HG02642 (cell line): ENCODE data around the gene ATRNL1.
"Not testable (repeated sequence)": the region's sequence is repeated elsewhere in the genome, so short reads cannot be mapped to it uniquely, and the experiment has no call there.

Experiments used
- ATAC-seq: cut with Tn5 transposase; IDR thresholded peaks from one replicate; pipeline ENCODE4 v1.9.1; 2021; ENCODE audit warnings: mild to moderate bottlenecking; ENCODE audit not compliant: unreplicated experiment, poor library complexity

ATRNL1 gene

DNA sequence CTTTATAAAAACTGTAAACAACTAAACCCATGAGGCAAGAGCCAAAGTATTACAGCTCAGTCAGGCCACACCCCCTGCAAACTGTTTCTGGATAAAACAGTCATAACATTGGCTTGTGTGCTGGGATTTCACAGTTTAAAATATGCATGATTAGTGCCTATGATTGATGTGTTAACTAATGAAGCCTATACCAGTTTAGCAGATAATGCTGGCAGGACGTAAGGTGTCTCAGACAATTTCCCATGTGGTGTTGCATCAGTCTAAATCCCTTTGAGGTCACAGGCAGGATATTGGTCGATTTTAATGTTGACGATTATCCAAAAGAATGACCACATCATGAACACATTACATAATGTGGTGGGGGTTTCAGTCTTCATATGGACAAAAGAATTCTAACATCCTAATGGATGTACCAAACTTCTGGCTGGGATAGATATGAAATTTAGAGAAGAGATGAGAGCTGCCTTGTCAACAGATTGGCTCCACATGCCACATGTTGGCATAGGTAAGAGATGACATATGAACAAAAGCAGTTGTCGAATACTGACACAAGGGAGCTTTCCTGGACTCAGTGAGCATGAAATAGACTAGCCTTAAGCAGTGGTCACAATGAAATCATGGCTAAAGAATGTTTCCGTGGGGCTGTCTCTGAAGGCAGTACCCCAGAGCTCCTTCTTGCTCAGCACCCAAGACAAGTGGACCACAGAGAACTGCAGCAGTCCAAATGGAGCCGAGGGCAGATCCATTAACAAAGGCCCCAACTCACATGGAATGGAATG, 734.3 kb downstream of the ATRNL1 start:
- no peak for ATAC-seq

DNA sequence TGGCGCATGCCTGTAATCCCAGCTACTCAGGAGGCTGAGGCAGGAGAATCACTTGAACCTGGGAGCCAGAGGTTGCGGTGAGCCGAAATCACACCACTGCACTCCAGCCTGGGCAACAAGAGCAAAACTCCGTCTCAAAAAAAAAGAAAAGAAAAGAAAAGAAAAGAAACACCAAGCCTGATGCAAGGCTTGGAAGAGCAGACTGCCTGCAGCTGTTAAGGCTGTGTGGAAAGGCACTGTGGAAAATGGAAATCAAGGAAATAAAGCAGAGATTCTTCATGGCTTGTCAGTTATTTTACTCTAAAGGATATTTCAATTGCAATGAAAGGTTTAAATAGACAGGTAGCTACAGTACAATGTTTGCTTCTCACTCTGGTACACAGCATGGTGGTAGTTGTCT, 735.0 kb downstream of the ATRNL1 start:
- ATAC-seq = not testable (repeated sequence)

DNA sequence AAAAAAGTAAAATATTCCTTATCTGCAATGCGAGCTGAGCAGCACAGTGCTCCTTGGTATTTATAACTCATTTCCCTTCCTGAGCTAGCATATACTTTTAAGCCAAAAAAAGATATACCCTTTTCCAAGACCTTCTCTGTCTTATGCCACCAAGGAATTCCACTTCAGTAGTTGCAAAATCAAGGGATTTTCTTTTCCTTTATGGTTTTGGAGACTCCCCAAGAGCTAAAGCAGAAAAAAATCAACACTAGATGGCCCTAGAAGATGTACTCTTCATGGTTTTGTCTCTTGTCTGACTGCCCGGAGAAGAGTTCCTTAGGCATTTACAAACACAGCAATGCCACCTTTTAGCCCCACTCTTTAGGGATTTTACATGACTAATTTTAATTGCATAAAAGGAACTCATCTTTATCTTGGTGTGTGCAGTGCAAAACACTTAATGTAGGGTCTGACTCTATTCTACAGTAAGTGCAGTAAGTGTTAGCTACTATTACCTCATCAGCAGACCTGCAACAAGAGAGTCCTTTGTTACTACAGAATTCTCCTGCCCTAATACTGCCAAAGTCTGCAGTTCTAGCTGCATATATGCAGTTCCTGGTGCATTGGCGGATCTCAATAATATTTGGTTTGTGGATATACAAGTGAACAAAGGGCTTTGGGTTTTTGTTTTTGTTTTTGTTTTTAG, 736.5 kb downstream of the ATRNL1 start:
- ATAC-seq = no peak

DNA sequence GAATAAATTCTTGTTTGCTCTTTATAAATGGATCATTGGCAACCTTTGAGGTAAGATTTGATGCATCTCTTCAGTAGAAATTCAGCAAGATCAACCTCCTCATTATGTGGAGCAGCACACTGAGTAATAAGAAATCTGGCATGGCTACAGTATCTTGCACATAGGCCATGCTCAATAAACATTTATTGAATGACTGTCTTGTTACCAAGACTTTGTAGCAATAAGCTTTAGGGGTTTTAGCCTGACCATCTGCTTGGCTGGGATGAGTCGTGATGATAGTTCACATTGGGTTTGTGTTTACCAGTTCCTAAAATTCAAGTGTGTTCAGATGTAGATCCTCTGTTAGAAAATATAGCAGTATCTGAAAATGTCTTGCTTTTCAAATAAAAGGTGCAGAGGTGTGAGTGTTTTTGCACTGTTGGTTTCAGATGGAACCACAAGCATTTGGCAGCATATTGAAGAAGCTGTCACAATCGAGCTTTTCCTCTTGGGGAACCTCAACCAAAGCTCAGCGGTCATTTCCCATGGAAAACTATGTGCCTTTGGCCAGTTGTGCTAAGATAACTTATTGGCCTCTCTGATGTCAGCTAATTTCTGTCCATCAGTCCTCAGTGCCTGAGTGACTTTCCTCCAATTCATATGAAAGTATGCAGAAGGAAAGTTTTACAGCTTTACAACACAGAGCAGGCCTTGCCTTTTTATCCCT, 737.3 kb downstream of the ATRNL1 start:
- ATAC-seq = no peak

DNA sequence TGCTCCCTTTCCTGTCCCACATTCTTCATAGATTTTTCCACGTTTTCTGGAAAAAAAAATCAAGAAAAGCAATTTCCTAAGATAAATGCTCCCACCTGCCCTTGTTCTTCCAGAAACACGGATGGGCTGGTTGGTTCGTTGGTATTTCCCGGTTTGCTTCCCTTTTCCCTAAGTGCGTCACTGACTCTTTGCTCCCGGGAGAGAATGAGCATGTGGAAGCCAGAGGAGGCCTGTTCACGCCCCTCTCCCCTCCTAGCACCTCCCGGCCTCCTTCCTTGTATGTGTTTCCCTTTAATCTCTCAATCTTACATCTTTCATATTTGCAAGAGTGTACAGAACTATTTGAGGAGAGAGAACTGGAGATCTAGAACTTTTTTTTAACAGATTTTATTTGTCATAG, 737.9 kb downstream of the ATRNL1 start:
- ATAC-seq = no peak

DNA sequence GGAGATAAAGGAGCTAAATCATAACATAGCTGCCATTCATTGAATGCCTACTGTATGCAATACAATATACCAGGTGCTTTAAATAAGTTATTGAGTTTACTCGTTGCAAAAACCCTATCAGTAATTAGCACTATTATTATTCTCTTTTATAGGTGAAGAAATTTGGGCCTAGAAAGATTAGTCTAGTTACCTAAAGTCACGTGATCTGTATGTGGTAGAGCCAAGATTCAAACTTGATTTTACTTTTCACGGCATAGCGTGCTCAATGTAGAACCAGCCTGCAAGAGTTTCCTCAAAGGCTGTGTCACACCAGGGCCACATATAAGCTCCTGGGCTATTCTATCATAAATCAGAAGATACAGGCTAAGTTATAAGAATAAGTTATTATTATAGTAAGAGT, 740.0 kb downstream of the ATRNL1 start:
- ATAC-seq = no peak

DNA sequence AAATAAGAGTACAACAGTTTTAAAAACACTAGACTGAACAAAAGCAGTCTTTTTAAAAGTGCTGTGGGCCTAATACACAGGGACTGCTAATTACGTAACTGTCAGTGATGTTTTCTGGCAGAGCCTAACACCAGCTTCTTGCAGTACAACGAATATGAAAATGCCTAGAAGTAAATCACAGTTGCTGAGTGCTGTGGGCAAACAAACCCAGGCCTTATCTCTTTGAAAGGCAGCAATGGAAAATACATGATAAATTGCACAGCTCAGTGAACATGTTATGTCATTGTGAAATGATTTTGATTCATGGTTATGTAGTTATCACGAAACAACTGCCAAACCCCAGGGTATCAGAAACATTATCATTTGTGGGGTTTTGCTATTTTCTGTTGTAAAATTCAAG, 751.4 kb downstream of the ATRNL1 start:
- ATAC-seq = no peak

DNA sequence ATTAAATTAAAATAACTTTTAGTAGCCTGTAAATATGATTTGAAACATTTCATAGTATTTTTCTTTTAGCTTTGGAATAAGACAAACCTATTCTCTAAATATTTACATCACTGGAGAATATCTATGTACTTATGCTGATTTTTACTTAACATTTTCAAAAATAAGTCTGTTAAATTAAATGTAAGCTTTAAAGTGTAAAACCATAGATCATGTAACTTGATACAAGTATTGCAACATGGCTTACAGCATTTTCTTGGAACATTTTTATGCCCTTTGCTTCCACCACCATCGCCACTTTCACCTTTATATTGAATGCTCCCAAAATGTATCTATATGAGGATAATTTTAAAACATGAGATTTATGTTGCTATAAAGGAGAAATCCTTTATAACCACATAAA, 752.8 kb downstream of the ATRNL1 start:
- ATAC-seq = no peak

DNA sequence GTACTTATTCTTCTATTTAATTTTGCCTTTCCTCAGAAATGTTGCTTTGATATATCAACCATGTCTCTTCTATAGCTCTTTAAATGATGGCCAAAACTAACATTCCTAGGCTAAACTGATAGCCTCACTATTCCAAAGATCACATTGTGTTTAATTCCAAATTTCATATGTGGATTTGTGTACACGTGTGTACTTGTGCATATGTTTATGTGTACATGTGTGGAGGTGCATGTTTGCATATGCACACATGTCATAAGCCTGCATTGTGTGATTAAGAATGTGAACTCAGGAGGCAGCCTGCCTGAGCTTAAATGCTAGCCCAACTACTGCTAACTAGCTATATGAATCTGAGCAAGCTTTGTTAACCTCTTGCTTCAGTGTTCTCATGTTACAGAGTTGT, 753.4 kb downstream of the ATRNL1 start:
- no peak for ATAC-seq

DNA sequence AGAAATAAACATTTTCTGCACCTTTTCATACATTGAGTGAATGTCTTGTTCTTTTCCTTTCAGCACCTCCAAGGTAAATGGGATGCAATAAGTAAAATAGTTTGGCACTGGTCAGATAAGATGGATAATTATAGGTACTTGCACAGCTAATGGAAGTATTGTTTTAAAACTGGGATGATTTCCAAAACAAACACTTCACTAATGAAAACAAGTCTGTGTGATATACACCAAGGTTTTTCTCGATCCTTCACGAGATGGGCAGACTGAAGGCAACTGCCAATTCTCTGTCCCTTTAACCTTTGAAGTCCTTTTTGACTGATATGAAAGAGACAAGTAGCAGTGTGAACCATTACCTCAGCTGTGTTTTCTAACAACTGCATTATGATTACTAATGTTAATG, 756.0 kb downstream of the ATRNL1 start:
- ATAC-seq = no peak

DNA sequence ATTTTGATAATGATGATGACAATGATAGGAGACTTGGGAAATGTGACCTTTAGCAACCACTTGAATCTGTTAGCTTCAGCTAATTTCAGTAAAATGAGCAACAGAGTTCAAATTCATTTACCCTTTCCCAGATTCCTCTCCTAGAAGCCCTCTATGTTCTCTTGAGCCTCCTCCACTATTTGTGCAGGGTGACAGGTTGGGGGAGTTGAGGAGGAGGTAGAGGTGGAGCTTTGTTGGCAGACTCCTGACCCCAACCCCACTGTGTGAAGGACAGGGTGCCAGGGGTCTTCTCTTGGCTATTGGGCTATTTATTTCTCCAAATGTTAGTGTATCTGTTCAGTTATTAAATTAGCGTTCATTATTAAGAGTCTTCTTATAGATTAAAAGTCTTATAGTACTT, 757.5 kb downstream of the ATRNL1 start:
- ATAC-seq = no peak

DNA sequence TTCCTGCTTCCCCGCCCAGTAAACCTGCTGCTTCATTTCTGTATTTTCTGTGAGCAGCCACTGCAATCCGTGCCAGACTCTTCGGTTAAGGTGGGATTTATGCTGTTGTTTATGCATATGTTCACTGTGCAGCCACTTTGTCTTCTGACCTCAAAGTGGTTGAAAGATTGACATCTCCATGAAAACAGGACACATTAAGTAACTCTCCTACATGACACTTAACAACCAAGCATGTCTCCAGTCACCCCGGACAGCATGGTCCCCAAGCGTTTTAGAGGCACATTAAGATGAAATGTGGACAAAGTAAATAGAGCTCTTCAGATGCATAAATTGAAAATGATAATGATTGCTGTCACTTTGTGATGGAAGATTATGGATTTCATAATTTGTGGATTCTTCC, 758.5 kb downstream of the ATRNL1 start:
- ATAC-seq = no peak

DNA sequence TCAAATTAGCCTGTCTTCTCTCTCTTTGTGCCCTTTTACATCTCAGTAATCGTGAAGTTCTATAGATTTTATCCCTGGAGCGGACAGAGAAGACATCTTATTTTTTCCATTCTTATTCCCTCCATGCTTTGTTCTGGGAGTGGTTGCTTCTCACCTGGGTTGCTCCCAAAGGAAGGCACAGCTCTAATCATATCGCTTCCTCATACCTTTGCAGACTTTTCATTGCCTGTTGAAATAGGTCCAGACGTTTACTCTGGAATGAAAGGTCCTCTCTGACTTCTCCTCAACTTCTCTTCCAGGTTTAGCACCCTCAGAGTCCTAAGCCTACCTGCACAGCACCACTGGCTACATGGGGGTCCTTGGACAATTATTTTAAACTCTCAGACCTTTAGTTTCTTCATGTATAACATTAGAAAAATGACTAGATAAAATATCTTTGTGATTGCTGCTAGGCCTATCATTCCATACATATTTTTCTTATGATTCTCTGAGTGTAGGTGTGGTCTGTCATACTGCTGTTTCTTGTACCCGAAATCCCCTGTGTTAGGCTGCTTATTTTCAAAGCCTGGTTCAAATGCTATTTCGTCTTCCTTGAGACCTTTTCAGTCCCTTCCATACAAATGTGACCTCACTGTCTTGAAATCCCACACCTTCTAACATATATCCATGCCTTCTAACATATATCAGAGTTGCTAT, 761.7 kb downstream of the ATRNL1 start:
- no peak for ATAC-seq

DNA sequence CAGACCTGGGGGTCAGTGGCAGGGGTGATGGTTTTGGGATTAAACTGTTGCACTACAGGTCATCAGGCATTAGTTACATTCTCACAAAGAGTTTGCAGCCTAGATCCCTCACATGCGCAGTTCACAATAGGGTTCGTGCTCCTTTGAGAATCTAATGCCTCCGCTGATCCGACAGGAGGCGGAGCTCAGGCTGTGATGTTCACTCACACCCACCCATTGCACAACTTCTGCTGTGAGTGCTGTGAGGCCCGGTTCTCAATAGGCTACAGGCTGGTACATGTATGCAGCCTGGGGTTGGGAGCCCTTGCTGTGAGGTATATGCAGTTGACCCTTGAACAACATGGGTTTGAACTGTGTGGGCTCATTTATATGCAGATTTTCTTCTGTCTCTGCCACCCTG, 763.4 kb downstream of the ATRNL1 start:
- ATAC-seq = no peak

DNA sequence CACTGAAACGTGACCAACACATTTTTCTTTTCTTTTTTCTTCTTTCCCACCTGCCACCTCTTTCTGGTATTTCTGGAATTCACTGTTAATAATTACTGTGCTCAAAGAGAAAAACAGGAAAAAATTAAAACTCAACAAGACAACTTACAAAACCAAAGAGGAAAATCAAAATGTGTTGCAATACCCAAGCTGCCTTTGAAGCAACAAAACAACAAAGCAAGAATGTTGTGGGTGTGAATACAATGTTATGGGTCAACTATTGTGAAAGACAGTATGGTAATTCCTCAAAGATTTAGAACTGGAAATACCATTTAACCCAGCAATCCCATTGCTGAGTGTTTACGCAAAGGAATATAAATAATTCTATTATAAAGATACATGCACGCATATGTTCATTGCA, 764.7 kb downstream of the ATRNL1 start:
- ATAC-seq = no peak

DNA sequence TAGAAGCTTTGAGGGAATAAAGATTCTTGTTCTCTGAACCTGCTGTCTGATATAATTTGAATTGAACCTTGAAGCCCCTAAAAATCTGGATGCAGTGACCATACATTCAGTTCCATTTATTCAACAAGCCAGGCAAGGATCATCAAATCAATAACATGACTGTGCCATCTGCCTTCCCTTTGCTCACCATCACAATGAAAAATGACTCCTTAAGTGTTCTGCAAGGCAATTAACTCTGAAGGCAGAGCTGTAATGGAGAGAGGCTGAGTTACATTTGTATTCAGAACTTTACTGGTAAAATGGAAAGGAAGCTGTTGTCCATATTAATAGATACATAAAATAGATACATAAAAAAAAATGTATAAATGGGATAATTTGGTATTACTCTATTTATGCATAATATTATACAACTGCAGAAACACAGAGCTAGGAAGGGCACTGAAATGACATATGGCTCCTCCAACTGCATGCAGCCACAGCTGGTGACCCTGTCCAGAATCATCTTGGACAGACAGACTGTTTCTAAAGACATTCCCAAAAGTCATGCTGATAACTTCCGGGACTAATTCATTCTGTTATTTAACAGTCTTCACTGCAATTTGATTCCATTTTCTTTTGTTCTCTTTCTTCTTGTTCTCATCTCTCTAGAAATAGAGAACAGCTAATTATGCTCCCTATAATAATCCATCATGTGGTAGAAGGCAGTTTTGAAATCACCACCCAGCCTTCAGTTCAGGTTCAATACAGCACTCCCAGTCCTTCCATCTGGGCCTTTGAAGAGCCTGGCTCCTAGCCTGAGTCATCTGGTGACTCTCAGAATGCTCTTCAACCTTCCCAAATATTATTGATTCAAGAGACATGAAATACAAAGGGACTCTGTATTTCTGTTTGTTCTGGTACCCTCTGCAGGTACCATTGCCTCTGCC, 767.3 kb downstream of the ATRNL1 start:
- ATAC-seq = no peak

DNA sequence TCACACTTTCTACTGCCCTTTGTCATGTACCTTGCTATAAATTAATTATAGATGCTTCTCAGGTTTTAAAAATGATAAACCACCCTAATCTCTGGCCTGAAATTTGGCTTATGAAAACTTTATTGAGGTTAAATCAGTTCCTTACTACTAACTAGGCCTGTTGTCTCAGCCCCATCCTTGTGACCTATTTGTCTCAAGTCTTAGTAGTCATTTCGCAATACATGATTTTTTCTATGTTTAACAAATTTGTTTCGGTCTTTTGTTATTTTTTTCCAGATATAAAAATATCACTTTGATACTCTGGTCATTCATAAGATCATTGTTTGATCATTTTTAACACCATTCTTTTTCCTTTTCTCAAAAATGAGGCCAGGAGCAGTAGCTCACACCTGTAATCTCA, 768.3 kb downstream of the ATRNL1 start:
- no peak for ATAC-seq

DNA sequence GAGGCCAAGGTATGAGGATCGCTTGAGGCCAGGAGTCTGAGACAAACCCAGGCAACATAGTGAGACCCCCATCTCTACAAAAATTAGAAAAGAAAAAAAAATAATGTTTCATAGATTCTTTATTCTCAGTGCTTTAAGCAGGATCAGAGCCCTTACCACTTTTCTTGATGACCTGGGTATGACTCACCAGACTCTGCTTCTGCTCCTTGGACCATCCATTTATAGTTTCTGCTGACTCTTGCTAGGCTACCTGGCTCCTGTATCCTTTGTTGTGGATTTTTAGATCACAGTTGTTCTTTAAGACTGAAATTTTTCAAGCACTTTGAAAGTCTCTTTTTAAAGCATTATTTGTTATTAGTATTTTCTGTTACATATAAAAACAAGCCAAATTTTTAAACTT, 768.7 kb downstream of the ATRNL1 start:
- ATAC-seq = no peak

DNA sequence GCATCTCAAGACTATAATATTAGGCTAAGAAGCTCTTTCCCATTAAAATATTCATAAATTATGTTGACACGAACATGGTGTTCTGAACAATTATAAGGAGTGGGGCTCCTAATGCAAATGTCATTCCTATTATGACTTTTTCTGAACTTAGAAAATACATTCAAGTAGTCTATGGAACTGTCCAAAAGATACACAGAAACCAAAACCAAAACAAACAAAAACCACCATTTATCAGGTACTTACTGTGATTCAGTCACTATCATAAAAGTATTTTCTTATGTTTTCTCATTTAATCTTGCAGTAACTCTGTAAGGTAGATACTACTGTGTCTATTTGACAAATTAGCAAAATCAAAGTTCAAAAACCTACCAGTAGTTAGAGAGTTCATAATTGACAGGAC, 773.0 kb downstream of the ATRNL1 start:
- ATAC-seq = no peak

DNA sequence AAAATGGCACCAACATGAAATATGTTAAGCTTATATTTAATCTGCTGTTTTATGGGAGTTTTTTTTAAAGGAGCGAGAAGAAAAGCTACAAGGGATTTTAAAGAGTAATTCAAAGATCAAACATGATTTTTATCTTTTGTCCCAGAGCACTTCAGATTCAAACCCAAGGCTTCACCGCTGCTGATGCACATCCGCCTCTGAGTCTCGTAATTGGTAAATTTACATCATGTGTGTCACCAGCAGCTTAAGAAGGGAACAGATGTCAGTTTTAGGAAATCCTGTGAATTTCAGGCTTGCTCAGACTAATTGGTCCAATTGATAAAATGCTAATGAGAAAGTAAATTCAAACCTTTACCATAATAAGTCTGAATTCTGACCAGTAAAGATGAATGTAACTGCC, 773.5 kb downstream of the ATRNL1 start:
- ATAC-seq = no peak
